HCT116 (cell line): Measurements from ENCODE around the gene BAHCC1. TPM values are rescaled to one million over a fixed set of nuclear protein-coding genes. Genes with fewer than 3 reads are reported as not detected.

Experiments
- ATAC-seq: fragments of 200-7000 bp; cut with Tn5 transposase; 2 replicates; pipeline ENCODE4 v1.9.1; 2020; ENCODE audit warnings: mild to moderate bottlenecking, moderate library complexity
- BruUV-seq: library from RNA; stranded (reverse); fragments of 400-500 nt; replicated peaks from 2 replicates; lab custom pipeline; 2021; lab: Mats Ljungman, UMichigan
- CTCF ChIA-PET: fragments of 300-600 bp; sonication (Branson Sonifier 250); formaldehyde crosslinking; loops from one replicate; lab custom pipeline; 2021; ENCODE audit warnings: antibody characterized with exemption; lab: Charles Lee
- POLR2A ChIA-PET: fragments of 300-600, 350-600 bp; sonication (Branson Sonifier 250); formaldehyde crosslinking; loops from one replicate; lab custom pipeline; 2021; ENCODE audit warnings: antibody characterized with exemption; lab: Charles Lee
- RAD21 ChIA-PET, 2 experiments: fragments of 300-600 bp; sonication (Branson Sonifier 250); formaldehyde crosslinking; loops; one replicate each; lab custom pipeline; 2023; ENCODE audit warnings: low total read pairs in 2 of 2; ENCODE audit not compliant: uncharacterized antibody in 2 of 2, unreplicated experiment in 2 of 2, low non-redundant PET in 1 of 2; lab: Charles Lee
- DNase-seq: peaks from one replicate; pipeline ENCODE4 v3.0.0-alpha.2; 2010; ENCODE audit warnings: low read depth, low spot score
- H2AFZ ChIP-seq: fragments of 200-600 bp; shearing (Covaris generic), sonication (generic); 2 replicates; pipeline ENCODE4 v1.6.1; 2017; ENCODE audit warnings: low read depth, mixed run types, mixed read lengths, antibody characterized with exemption, low read length; ENCODE audit not compliant: poor library complexity, severe bottlenecking
- H3K27ac ChIP-seq: 2 replicates; pipeline ENCODE4 v1.5.1; 2012; ENCODE audit warnings: low read depth, low read length
- H3K27me3 ChIP-seq: fragments of 200-600 bp; sonication (generic); 2 replicates; pipeline ENCODE4 v1.6.1; 2016; ENCODE audit warnings: mixed run types, low read length, mixed read lengths; ENCODE audit not compliant: insufficient read depth
- H3K36me3 ChIP-seq, 2 experiments: fragments of 200-500 bp in 1 of 2; fragments of 200-600 bp in 1 of 2; sonication (Bioruptor generic) in 1 of 2; sonication (generic) in 1 of 2; 2 replicates each; pipeline versions ENCODE4 v1.5.1 to v1.6.1; 2014 to 2016; ENCODE audit warnings: low read length in 2 of 2, inconsistent platforms in 1 of 2, mixed read lengths in 1 of 2, mixed run types in 1 of 2; ENCODE audit not compliant: insufficient read depth in 2 of 2, control insufficient read depth in 1 of 2
- H3K4me1 ChIP-seq, 2 experiments: fragments of 200-600 bp in 1 of 2; sonication (generic) in 1 of 2; 2 replicates each; pipeline versions ENCODE4 v1.5.1 to v1.6.1; 2012 to 2017; ENCODE audit warnings: low read length in 2 of 2, inconsistent platforms in 1 of 2, mild to moderate bottlenecking in 1 of 2, mixed read lengths in 1 of 2, mixed run types in 1 of 2, moderate library complexity in 1 of 2; ENCODE audit not compliant: insufficient read depth in 2 of 2, control insufficient read depth in 1 of 2
- H3K4me2 ChIP-seq: fragments of 200-600 bp; sonication (generic); 2 replicates; pipeline ENCODE4 v1.6.1; 2017; ENCODE audit warnings: mixed run types, low read length, mixed read lengths
- H3K4me3 ChIP-seq, 2 experiments: fragments of 200-600 bp in 1 of 2; sonication (generic) in 1 of 2; replicated peaks in 1 of 2; 2 replicates each; pipeline ENCODE4 v1.5.1; 2011 to 2016; ENCODE audit warnings: low read length in 2 of 2, control low read depth in 1 of 2, low read depth in 1 of 2, mild to moderate bottlenecking in 1 of 2, mixed read lengths in 1 of 2, mixed run types in 1 of 2
- H3K79me2 ChIP-seq: fragments of 200-600 bp; sonication (generic); 2 replicates; pipeline ENCODE4 v1.6.1; 2017; ENCODE audit warnings: mild to moderate bottlenecking, mixed run types, low read length, moderate library complexity, mixed read lengths; ENCODE audit not compliant: insufficient read depth
- H3K9ac ChIP-seq: fragments of 200-600 bp; sonication (generic); 2 replicates; pipeline ENCODE4 v1.6.1; 2016; ENCODE audit warnings: low read length, mixed read lengths
- H3K9me2 ChIP-seq: fragments of 200-600 bp; sonication (generic), shearing (Covaris generic); 2 replicates; pipeline ENCODE4 v1.6.1; 2017; ENCODE audit warnings: mixed run types, mild to moderate bottlenecking, moderate library complexity; ENCODE audit not compliant: insufficient read depth
- H3K9me3 ChIP-seq, 2 experiments: fragments of 200-500 bp in 1 of 2; fragments of 200-600 bp in 1 of 2; sonication (Bioruptor generic) in 1 of 2; sonication (generic) in 1 of 2; 2 replicates each; pipeline ENCODE4 v1.6.1; 2014 to 2017; ENCODE audit warnings: low read length in 2 of 2, mixed read lengths in 2 of 2, inconsistent platforms in 1 of 2, low read depth in 1 of 2, mild to moderate bottlenecking in 1 of 2, mixed run types in 1 of 2, moderate library complexity in 1 of 2; ENCODE audit not compliant: control insufficient read depth in 1 of 2, insufficient read depth in 1 of 2
- H4K20me1 ChIP-seq: fragments of 200-600 bp; sonication (generic), shearing (Covaris generic); 2 replicates; pipeline ENCODE4 v1.6.1; 2017; ENCODE audit warnings: mixed run types, mild to moderate bottlenecking, moderate library complexity; ENCODE audit not compliant: insufficient read depth
- CBX3 ChIP-seq: IDR thresholded peaks from 2 replicates; pipeline ENCODE4 v1.6.1; 2012; ENCODE audit warnings: low read depth
- CEBPB ChIP-seq: IDR thresholded peaks from 2 replicates; pipeline ENCODE4 v1.6.1; 2012; ENCODE audit warnings: low read depth
- EGR1 ChIP-seq: IDR thresholded peaks from 2 replicates; pipeline ENCODE4 v1.6.1; 2012; ENCODE audit warnings: low read depth
- ELF1 ChIP-seq: IDR thresholded peaks from 2 replicates; pipeline ENCODE4 v1.6.1; 2012; ENCODE audit warnings: low read depth, borderline replicate concordance
- EZH2 ChIP-seq: fragments of 200-600 bp; sonication (generic); IDR thresholded peaks from 2 replicates; pipeline ENCODE4 v1.6.1; 2017; ENCODE audit warnings: antibody characterized with exemption, mixed run types
- EZH2phosphoT487 ChIP-seq: fragments of 200-600 bp; IDR thresholded peaks from 2 replicates; pipeline ENCODE4 v1.6.1; 2018; ENCODE audit warnings: antibody characterized with exemption, borderline replicate concordance
- FOSL1 ChIP-seq: IDR thresholded peaks from 2 replicates; pipeline ENCODE4 v1.6.1; 2012; ENCODE audit warnings: low read depth
- JUND ChIP-seq: IDR thresholded peaks from 2 replicates; pipeline ENCODE4 v1.6.1; 2012
- SIN3A ChIP-seq: IDR thresholded peaks from 2 replicates; pipeline ENCODE4 v1.6.1; 2012; ENCODE audit warnings: low read depth
- SP1 ChIP-seq: IDR thresholded peaks from 2 replicates; pipeline ENCODE4 v1.6.1; 2012; ENCODE audit warnings: low read depth
- SRF ChIP-seq: IDR thresholded peaks from 2 replicates; pipeline ENCODE4 v1.6.1; 2012; ENCODE audit warnings: low read depth
- TCF7L2 ChIP-seq: IDR thresholded peaks from 2 replicates; pipeline ENCODE4 v1.7.0; 2011; ENCODE audit warnings: borderline replicate concordance, inconsistent platforms; ENCODE audit not compliant: insufficient read depth, insufficient read length; ENCODE audit errors: extremely low read depth
- YY1 ChIP-seq: IDR thresholded peaks from 2 replicates; pipeline ENCODE4 v1.6.1; 2011; ENCODE audit warnings: low read length, low read depth, moderate library complexity, mild to moderate bottlenecking; ENCODE audit not compliant: insufficient replicate concordance; ENCODE audit errors: extremely low read depth
- ZFX ChIP-seq: fragments of 450-650 bp; IDR thresholded peaks from 2 replicates; pipeline ENCODE4 v1.6.1; 2017
- ZNF274 ChIP-seq: fragments of 200-500 bp; sonication (Bioruptor generic); IDR thresholded peaks from 2 replicates; pipeline ENCODE4 v1.6.1; 2014; ENCODE audit warnings: mild to moderate bottlenecking, low read depth, low read length, inconsistent platforms
- intact Hi-C: fragments of 100-400 bp; cut with micrococcal nuclease; formaldehyde crosslinking; loops from 2 replicates; pipeline ENCODE4 v1.10.0; 2022
- total RNA-seq: library from RNA; stranded (reverse); gene quantifications from one replicate; pipeline ENCODE4 v1.2.1, GENCODE V29; 2021; ENCODE audit not compliant: unreplicated experiment
- TF ChIP-seq, protein P1 (sequence below), 3 experiments: fragments of 200-600 bp in 1 of 3; sonication (generic) in 1 of 3; IDR thresholded peaks in 2 of 3; conservative IDR thresholded peaks in 1 of 3; 2 replicates each; pipeline ENCODE4 v1.5.1; 2012 to 2017; ENCODE audit warnings: low read depth in 2 of 3, low read length in 2 of 3, antibody characterized with exemption in 1 of 3, borderline replicate concordance in 1 of 3, control low read depth in 1 of 3, mild to moderate bottlenecking in 1 of 3, mixed read lengths in 1 of 3, mixed run types in 1 of 3, moderate library complexity in 1 of 3; ENCODE audit not compliant: insufficient read depth in 1 of 3
- TF ChIP-seq, protein P2 (sequence below): IDR thresholded peaks from 2 replicates; pipeline ENCODE4 v1.6.1; 2012
- TF ChIP-seq, protein P3 (sequence below): IDR thresholded peaks from 2 replicates; pipeline ENCODE4 v1.6.1; 2012

BAHCC1 gene
- total RNA-seq, 1 experiment from 2014 or later = 45.2 TPM

DNA sequence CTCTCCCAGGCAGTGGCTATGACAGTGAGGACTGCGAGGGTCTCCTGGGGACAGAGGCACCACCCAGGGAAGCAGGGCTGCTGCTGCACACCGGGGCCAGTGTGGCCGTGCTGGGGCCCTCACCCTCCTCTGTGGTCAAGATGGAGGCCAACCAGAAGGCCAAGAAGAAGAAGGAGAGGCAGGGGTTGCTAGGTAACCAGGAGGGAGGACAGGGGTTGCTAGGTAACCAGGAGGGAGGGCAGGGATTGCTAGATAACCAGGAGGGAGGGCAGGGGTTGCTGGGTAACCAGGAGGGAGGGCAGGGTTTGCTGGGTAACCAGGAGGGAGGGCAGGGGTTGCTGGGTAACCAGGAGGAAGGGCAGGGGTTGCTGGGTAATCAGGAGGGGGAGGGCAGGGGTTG is 62.1 kb downstream of the BAHCC1 start:
- Histone ChIP-seq H3K79me2 (no peaks in the 10 kb centered on the region), H3K27me3 (no peaks in the 10 kb centered on the region), H3K9ac (no peak overlapping the region), H3K4me1 (no peaks in the 10 kb centered on the region), H4K20me1 (no peaks in the 10 kb centered on the region), H2AFZ (no peak overlapping the region), H3K9me3 (no peaks in the 10 kb centered on the region), H3K4me2 (no peak overlapping the region), H3K27ac (no peak overlapping the region), H3K36me3 (peaks cover 0 to 2% of the 10 kb centered on the region in 2 experiments; a peak in 2 of 4 replicates), H3K9me2 (no peaks in the 10 kb centered on the region)
- BruUV-seq = no TSS peak
- intact Hi-C loops = no loop called here
- ATAC-seq = no peak
- DNase-seq = no peak
- RAD21 ChIA-PET = no interaction called here
- no peak for TF ChIP-seq SIN3A
- TF ChIP-seq EZH2 = no peak
- TF ChIP-seq SRF = no peak
- TF ChIP-seq, protein P1, sequence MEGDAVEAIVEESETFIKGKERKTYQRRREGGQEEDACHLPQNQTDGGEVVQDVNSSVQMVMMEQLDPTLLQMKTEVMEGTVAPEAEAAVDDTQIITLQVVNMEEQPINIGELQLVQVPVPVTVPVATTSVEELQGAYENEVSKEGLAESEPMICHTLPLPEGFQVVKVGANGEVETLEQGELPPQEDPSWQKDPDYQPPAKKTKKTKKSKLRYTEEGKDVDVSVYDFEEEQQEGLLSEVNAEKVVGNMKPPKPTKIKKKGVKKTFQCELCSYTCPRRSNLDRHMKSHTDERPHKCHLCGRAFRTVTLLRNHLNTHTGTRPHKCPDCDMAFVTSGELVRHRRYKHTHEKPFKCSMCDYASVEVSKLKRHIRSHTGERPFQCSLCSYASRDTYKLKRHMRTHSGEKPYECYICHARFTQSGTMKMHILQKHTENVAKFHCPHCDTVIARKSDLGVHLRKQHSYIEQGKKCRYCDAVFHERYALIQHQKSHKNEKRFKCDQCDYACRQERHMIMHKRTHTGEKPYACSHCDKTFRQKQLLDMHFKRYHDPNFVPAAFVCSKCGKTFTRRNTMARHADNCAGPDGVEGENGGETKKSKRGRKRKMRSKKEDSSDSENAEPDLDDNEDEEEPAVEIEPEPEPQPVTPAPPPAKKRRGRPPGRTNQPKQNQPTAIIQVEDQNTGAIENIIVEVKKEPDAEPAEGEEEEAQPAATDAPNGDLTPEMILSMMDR (IDR thresholded peaks at IDR 0.05 in 2 of 3, conservative IDR thresholded peaks at IDR 0.05 in 1 of 3; ENCODE audit: borderline replicate concordance in 1 of 3, insufficient read depth in 1 of 3, low read depth in 2 of 3, low read length in 2 of 3) = no peak
- no peak for TF ChIP-seq CEBPB
- no peak for TF ChIP-seq EZH2phosphoT487
- no peak for TF ChIP-seq EGR1
- TF ChIP-seq, protein P2, sequence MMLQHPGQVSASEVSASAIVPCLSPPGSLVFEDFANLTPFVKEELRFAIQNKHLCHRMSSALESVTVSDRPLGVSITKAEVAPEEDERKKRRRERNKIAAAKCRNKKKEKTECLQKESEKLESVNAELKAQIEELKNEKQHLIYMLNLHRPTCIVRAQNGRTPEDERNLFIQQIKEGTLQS = no peak
- no peak for TF ChIP-seq YY1
- no peak for TF ChIP-seq ZNF274
- no peak for TF ChIP-seq TCF7L2
- TF ChIP-seq CBX3 = no peak
- TF ChIP-seq SP1 = no peak
- TF ChIP-seq ELF1 = no peak
- TF ChIP-seq, protein P3, sequence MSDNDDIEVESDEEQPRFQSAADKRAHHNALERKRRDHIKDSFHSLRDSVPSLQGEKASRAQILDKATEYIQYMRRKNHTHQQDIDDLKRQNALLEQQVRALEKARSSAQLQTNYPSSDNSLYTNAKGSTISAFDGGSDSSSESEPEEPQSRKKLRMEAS = no peak
- no peak for TF ChIP-seq JUND
- no peak for TF ChIP-seq FOSL1
- no peak for TF ChIP-seq ZFX
- TF ChIP-seq, all 23 proteins: peak for 0
- CTCF ChIA-PET = no interaction called here
- no peak overlapping the region for H3K4me3 ChIP-seq
- POLR2A ChIA-PET = no interaction called here
